Measurements from ENCODE around the gene HIC1.

The HIC1 gene

DNA sequence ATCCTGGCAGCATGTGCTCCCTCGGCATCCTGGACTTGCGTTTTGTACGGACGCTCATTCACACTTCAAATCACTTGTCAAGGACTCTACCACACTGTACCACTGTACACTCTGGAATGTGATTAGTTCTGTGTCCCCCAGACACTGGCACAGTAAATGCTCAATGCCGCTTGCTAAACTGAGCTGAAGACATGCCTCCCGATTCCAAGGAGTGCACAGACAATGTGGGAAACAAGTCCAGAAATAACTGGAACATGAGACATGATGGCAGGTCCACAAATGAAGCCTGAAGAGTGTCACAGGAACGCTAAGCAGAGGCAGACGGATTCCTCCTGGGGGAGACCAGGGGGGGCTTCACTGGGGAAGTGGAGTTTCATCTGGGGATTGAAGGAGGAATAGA is 22.1 kb downstream of the HIC1 start:
- no peak for DNase-seq

GRCh38 chr17:2081564-2081963 is 26.7 kb downstream of the HIC1 start:
- DNase-seq = no peak

- no peak for DNase-seq
Measured at GRCh38 chr17:2082003-2082781, 27.3 kb downstream of the HIC1 start.

DNA sequence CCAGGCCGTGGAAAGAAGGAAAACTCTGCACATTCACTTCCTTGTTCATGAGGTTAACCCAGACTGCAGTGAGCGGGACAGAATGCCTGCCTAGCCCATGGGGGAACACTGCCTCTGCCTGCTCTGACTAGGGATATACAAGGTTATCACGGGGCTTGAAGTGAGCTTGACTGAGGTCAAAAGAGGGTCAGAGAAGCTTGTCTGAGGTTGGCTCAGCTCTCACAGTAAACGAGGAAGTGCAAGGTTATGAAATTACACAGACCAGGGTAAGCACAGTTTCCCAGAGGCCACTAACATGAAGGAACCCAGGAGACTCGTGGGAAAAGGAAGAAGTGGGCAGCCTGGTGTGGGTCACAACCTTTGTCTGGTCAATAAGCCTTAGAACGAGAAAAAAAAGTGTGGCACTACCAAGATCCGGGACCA is 28.7 kb downstream of the HIC1 start:
- DNase-seq = no peak

- no peak for DNase-seq
Measured at GRCh38 chr17:2084036-2084765, 29.3 kb downstream of the HIC1 start.

- DNase-seq = no peak
Measured at GRCh38 chr17:2084766-2085647, 30.1 kb downstream of the HIC1 start.

DNA sequence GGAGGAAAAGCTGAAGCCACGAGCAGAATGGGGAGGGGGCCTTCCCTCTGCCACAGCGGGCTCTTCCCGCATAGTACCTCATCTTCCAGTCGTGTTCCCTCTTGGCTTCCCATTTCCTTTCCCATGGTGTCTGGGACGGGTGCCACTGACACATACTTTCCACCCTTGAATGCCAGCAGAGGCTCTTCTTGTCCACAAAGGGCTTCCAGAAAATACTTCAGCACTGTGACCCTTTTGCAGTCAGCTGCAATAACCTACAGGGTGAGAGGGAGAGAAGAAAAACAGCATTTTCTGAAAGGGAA is 30.7 kb downstream of the HIC1 start:
- DNase-seq = no peak

DNA sequence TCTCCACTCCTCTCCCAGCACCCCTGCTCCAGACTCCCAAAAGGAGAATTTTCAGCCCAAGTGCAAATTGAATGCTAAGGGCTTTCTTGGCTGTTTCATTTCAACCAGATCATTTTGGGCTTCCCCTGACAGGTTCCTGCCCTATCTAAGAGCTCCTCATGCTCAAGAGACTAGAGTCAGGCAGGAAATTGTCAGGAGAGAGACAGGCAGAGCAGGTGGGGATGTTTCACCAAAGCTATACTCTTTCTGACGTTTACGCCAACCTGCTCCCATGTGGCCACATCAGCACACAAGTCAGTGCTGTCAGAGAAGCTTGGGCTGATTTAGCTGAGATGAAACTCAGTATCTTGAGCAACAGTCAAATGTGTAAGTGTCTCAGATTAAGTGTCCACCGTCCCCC is 31.4 kb downstream of the HIC1 start:
- DNase-seq = no peak

DNA sequence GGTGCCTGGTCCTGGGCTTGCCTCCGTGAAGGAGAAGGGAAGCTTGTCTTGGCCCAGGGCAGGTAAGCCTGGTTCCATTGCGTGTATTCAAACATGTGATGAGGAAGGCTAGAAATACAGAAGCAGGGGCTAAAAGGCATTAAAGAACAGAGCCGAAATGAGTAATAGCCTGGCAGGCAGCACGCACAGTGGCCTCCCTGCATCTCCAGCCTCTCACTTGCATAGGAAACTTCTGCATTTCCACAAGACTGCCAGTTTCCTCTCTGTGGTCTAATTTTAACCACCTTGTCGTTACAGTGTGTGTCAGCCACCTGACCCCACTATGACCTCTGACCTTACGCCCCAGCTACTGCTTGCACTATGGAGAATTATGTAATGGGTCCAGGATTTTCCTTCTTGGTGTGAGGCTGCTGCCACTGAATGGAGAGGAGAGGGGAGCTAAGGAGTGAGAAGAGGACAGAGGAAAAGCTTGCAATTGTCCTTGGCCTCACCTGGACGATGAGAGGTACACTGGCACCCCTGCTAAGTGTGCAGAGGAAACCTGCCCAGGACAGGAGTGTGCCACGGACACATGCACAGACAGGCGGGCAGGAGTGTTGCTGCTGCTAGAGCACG is 32.8 kb downstream of the HIC1 start:
- DNase-seq = peak; percentile 12

- DNase-seq = no peak
Measured at GRCh38 chr17:2089021-2089422, 34.1 kb downstream of the HIC1 start.

DNA sequence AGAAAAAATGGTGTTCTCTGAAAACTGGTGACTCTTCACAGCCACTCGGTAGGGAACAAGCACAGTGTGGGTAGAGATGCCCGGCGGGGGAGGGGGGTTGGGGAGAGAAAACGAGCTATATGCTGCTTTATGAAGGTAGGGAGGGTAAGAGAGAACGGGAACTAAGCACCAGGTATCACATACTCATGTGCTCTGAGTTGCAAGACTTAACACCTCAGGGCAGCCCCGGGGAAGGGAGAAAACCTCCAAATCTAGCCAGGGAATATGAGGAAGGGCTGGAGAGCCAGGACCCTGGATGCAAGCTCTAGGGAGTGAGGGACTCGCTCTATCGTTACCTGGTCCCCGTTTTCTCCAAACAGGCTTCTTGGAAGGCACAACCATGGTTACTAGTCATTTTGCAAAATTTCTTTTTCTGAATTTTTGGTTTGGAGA is 35.3 kb downstream of the HIC1 start:
- DNase-seq = no peak

DNA sequence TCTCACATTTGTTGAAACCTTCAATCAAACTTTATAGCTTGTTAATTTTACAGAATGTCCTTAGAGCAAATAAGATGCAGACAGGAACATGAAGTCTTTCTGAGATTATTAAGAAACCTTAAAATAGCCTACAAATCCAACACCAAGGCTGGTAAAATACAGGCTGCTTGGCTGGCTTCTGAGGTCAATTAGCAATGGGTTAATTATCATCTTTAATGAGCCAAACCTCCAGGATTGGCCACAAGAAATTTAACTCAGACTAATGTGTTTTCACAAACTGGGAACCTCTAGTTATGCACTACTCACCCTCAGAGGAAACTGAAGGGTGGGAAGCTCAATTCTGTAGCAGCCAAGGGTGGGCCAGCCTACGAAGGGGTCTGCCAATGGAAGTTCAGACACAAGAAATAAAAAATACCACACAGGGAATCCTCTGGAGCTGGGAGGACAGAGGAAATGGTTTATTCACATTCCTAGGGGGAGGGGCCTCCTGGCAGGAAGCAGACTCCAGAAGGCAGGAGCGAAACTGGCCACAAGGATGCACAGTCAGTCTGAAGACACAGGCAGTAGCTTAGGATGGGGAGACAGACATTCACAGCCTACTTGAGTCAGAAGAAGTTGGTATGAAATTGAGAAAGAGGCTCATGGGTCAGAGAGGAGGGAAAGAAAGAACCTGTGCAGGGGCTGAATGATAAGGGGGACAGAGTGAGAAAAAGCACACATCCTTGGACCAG is 36.1 kb downstream of the HIC1 start:
- DNase-seq = no peak

DNA sequence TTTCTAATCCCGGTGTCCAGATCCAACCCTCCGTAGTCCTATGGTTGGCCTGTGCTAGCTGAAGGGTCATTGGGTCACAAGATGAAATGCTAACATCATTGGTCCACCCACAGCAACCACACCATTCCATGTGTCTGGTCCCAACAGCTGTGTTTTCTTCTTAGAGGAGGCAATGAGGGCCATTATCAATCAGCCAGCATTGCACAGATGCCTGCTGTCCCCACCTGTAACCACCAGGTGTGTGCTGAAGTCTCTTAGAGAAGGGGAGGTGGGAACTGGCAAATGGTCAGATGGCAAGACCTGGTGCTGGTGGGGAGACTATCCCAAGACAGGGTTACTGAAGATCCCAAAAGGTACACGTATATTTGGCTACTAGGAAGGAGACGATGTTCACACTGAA is 37.4 kb downstream of the HIC1 start:
- DNase-seq = no peak

DNA sequence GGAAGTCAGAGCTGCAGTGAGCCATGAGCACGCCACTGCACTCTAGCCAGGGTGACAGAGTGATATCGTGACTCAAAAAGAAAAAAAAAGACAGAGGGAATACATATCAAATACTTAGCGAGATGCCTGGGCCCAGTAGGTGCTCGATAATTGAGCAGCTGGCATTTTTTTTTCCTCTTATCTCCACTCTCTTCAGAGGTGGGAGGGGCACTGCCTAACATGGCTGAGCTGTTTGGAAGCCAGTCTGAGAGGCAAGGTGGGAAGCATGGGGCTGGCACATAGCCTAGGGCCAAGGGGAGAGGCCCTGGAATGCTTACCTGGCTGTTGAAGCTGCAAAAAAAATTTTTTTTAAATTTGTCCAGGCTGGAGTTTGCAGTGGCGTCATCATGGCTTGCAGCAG is 38.4 kb downstream of the HIC1 start:
- DNase-seq = no peak

- no peak for DNase-seq
Measured at GRCh38 chr17:2094891-2095535, 40.1 kb downstream of the HIC1 start.

DNA sequence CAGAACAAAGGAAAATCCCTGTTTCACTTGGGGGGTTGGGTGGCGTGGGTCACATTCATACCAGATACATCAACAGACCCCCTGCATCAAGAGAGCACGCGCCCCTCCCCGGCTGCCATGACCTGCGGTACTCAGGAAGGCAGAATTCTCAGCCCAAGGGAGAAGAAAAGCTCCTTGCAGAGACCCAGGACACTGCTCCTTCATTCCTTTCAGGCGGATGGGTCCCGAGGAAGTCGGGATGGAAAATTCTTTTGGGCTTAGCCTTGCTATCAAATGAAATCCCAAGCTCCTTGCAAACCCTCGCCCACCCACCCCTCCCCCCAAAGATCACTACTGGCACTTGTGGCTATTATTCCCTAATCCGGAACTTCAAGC is 40.6 kb downstream of the HIC1 start:
- no peak for DNase-seq

DNA sequence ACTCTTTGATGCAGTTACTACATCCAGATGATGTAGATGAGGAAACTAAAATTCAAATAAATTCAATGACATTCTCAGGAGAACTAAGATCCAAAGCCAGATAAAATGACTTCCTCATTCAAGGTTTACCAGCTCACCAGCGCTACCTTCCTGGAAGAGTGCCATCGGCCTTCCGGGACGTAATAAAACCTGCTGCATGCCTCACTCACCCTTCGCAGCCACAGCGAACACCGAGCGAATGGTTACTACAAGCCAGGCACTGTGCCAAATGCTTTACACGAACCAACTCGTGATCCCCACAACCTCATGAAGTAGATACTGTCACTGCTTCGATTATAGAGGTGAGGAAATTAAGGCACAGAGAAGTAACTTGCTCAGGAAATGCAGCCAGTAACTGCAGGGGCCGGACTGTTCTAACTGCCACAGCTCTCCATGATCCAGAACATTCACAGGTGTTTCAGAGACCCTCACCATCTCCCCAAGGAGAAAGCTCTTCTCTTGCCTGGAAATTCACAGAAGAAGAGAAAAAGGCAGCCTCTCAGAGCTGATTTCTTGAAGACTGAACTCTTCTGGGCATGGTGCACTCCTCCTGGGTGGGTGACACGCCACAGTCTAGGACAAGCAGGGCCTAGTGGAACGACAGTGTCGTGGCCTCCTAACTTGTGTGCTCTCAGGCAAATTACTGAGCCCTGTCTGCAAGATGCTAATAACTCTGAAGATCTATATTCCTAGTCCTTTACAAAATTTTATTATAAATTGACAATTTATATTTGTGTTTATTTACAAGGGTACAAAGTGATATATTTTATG is 46.8 kb downstream of the HIC1 start:
- peak; percentile 31 for DNase-seq

- no peak for DNase-seq
Measured at GRCh38 chr17:2102931-2103809, 48.3 kb downstream of the HIC1 start.

GRCh38 chr17:2105663-2106062 is 50.8 kb downstream of the HIC1 start:
- no peak for DNase-seq

DNA sequence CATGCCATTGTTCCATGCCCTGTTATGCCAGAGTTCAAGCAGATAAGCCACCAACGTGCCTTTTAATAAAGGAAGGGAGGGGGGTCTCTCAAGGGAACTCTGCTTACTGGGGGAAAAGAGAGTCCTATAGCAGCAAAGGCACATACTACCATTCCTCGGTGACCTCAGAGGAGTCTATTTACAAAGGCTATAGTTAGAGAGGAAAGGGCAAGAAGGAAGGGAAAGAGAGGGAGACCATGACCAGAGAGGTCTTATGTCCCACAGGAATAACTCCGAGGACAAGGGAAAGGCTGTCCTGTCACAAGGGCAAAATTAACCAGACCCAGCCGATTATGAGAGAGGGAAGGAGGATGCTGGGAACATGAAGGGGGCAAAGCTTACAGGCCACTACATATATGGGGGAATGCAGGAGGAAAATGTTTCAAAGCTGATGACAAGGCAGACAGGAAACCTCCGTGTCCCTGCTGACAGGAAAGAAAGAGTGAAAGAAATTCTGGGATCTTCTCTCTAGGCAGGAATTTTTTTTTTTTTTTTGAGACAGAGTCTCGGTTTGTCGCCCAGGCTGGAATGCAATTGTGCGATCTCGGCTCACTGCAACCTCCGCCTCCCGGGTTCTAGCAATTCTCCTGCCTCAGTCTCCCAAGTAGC is 51.5 kb downstream of the HIC1 start:
- DNase-seq = no peak

Measured in activated CD4-positive, alpha-beta T cell treated with anti-CD3 and anti-CD28 coated beads for 1 hour (primary cell).